ENCODE measurements around the gene TMEM233.

TMEM233 gene

DNA sequence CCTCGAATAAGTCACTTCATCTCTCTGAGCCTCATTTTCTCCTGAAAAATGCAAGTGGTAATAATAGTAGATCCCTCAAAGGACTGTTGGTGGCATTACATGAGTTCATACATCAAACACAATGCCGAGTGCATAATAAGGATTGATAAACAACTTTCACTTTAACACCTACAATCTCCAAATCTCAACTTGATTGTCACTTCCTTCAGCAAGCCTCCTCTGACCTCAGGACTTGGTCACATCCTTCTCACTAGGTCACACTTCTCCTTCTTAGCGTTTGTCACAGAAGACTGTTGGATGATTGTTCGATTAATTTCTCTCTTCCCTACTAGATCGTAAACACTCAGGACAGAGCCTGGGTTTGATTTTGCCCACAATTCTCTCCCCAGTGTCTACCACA is 66.5 kb downstream of the TMEM233 start:
- DNase-seq, result no peak

DNA sequence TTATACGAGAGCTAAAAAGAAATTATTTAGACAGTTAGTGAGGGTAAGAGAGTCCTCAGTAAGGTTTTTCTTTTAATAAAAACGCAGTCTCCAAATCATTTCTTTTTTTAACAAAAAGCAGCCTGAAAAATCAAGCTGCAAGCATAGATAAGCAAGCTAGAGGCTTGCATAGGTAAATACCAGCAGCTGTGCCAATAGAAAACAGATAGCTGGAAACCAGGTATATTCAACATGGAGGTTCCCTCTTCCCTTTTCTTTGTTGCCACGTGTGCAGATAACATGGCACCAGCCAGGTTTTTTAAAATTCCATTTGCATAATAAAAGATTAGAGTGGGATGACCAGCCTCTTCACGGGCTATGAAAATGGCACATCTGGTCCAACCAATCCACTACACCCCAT is 68.3 kb downstream of the TMEM233 start:
- DNase-seq, result no peak

DNA sequence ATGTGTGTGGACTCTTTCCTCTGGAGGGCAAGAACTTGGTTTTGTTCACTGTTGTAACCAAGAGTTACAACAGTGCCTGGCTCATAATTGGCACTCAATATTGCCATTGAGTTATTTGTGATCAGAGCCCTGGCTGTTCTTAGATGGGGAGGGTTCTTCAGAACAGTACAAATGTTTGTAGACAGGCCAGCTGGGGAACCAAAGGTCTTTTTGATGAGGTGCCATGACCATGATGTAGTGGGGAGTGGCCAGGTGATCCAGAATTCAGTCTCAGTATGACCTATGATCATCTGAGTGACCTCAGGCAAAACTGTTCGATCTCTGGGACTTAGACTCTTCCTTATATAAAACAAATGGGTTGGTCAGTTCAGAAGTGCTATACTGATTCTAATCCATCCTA is 71.1 kb downstream of the TMEM233 start:
- DNase-seq, result no peak

DNA sequence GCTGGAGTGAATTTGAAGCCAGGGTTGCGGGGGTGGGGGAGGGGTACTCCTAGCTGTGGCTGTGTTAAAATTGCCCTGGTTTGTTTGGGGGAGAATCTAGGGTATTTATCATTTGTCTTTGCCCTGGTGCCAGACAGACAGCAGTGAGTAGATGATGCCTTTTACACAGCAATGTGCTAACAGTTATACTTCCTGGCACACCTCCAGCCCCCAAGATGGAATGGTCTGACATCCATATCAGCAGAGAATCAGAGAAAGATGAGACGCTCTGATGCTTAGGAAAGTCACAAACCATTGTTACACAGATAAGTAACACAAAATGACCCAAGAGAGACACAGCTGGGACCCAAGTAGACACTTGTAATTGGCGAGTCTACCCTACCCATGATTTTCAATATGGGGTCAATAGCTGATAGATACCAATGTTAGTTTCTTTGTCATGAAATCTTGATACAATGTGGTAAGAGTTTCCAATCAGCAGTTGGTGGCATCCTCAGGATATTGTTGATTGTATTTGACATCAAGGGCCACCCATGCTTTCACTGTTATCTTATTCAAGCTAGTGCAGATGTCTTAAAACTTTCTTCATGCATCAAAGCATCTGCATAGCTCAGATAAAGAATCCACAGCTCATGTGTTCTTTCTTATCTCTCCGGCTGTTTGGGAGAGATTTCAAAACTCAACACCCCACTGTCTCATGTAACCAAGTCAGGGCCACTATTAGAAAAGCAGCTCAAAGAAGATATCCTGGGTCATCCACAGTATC is 71.8 kb downstream of the TMEM233 start:
- no peak for DNase-seq

DNA sequence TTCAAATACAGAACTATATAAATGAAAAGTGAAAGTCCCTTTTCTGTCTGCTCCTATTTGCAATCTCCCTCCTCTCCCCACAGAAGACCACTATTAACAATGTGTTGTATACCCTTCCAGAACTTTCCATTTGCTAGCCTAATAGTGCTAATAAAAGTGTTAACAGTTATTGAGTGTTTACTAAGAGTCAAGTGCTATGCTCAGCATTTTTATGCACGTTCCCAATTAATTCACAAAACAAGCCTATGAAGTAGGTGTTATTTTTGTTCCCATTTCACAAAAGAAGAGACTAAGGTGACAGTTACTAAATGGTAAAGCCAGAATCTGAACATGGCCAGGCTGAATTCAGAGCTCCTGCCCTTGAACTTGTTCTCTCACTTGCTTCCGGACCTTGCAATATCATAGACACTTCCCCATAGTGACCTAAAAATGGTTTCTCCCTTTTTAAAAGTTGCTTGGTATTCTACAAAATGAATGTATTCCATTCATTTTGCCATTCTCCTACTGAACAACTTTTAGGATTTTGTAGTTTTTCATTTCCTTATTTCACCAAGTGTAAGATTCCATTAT is 72.7 kb downstream of the TMEM233 start:
- DNase-seq, result no peak

DNA sequence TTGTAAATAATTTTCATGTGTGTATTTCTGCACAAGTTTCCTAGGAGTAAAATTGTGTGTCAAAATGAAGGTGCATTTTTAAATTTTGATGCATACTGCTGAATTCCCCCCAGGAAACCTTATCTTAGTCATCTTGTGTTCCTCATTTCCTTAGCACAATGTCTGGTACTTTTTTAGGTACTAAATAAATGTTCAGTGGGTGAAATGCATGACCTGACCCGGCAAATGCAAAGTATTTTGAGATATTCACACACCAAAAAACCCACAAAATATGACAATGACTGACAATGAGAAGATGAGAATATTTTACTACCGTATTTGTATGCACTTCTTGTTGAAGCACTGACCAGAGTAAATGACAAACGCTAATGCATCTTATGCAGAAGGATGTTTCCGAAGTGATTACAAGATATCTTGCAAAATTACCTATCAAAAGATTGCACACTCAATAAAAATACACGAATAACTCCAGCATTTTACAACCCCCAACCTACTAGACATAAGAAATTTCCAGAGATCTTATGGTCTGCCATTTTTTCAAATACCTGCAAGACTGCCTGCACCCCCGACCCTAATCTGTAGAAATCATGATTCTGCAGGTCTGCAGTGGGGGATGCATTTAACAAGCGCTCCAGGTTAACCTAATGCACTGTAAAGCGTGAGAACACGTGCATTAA is 73.5 kb downstream of the TMEM233 start:
- DNase-seq, result no peak

DNA sequence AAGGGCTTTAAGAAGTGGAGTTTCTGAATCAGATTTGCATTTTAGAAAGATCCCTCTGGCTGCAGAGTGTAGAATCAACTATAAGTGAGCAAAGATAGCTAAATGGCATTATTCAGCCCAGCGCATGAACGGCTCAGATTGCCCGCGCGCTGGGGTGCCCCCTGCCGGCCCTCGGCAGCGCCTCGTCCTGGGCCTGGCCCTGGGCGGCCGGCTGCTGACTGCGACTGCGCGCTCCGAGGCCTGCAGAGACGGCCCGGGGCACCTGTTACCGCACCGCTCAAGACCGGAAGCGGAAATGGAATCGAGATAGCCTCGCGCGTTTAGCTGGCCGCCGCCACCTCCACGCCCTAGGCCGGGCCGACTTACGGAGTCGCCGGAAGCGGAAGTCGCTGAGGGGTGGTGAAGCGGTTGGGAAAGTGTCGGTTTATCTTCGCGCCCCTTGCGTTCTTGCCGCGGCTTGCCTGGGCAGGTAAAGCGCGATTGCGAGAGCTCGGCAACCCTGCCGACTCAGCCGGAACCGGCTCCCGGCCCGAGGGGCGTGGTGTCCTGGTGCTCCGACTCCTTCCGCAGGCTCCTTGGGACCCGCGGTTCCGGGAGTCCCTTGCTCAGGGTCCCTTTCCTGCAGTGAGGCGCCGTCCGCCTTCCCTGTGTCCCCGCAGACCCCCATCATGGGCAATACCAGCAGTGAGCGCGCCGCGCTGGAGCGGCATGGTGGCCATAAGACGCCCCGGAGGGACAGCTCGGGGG is 74.2 kb downstream of the TMEM233 start, which contains the start of gene PRKAB1:
TSS of gene PRKAB1 (plus strand) at position 557 of the 747 bp plus-strand sequence. CDS start at position 669, 112 bp downstream.
- peak; percentile 95 for DNase-seq

DNA sequence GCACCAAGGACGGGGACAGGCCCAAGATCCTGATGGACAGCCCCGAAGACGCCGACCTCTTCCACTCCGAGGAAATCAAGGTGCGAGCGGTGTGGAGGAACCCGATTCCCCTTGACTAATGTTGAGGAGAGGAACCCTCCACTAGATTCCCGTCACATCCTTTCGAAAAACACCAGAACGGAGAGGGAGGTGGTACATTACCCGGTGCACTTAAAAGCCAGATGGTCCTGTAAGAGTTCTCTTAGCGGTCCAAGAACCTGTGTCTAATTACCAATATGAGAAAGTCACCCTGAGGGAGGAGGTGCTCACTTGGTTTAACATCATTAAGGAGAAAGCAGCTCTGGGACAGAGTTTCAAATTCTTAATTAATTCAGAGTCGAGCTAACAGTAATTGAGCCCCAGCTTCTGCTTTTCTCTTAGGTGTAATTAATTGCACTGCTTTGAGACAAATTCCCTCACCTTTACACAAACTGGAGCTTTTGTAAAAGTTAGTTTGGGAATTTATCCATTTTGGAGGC is 74.8 kb downstream of the TMEM233 start:
- no peak for DNase-seq

DNA sequence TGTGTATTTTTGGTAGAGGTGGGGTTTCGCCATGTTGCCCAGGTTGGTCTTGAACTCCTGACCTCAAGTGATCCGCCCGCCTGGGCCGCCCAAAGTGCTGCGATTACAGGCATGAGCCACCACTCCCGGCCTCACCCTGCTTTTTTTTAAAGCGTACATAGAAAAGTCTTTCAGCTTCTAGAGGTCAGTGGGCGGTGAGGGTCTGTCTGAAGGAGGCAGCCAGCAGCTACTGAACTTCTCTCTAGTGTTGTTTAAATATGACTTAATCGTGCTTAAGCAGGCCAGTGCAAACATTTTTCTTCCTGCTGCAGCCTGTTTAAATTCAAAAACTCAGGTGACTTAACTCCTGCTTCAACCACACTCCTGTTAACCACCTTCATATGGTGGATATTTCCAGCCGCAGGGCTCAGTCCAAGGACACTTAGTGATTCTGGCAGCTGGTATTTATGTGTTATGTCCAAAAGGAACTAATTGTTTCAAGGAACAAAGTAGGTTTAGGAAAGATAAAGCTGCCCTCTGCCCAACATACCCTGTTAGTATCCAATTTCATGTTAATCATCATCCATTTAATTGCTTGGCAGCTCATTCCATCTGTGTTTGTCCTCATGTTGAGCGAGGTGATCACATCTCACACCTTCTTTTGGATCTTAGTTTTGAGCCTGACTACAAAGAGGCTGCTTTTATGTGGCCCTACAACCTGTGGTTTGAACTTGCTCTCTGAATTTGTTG is 76.3 kb downstream of the TMEM233 start:
- no peak for DNase-seq

DNA sequence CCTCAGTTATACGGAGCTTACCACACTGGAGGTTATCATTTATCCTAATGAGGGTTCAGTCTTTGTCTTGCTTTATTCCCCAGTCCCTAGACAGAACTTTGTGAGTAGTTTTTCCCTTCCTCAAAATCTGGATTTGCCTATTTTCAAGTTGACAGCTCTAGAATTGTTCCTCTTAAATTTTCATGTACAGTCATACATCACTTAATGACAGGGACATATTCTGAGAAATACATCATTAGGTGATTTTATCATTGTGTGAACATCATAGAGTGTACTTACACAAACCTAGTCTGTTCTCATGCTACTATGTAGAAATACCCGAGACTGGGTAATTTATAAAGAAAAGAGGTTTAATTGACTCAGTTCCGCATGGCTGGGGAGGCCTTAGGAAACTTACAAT is 77.5 kb downstream of the TMEM233 start:
- no peak for DNase-seq

DNA sequence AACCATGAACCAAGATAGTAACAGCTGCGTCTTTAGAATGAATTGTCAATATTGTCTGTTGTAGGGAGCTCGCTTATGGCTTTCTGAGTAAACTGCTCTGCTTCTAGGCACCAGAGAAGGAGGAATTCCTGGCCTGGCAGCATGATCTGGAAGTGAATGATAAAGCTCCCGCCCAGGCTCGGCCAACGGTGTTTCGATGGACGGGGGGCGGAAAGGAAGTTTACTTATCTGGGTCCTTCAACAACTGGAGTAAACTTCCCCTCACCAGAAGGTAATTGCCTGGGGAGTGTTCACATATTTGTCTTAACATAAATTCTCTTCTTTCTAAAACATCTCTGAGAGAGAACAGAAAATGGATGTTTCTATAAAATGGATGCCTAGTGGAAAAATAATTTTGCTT is 78.6 kb downstream of the TMEM233 start:
- DNase-seq, result no peak

DNA sequence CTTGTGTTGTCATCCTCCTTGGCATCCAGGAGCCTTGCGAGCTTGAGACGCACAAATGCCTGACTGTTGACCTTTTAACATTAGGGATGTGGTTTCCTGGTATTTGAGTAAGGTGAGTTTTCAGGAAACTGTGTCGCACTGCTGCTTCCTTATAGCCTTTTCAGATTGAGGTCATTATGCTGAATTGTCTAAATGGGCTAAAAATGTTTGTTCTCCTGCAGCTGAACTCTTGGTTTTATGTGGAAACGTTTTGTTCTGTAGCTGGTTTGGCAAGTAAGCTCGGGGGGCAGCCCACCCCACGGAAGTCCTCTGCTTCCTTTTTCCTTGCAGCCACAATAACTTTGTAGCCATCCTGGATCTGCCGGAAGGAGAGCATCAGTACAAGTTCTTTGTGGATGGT is 80.1 kb downstream of the TMEM233 start:
- DNase-seq, result no peak

DNA sequence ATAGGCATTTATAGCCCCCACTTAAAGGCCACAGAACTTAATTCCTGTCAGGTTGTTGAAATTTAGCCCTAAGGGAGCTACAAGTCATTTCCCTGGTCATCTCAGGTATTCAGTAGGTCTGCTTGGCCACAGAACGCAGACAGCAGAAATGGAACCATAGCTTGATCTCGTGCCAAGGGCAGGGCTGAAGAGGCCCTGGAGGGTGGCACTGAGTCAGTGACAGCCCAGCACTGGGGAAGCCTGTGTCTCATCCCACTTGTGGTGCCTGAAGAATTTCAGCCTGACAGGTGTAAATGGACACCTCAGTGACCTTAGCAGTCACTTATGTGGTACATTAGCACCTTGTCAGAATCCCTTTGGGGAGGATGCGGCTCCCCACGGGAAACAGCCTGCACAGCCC is 81.0 kb downstream of the TMEM233 start:
- DNase-seq, result no peak

DNA sequence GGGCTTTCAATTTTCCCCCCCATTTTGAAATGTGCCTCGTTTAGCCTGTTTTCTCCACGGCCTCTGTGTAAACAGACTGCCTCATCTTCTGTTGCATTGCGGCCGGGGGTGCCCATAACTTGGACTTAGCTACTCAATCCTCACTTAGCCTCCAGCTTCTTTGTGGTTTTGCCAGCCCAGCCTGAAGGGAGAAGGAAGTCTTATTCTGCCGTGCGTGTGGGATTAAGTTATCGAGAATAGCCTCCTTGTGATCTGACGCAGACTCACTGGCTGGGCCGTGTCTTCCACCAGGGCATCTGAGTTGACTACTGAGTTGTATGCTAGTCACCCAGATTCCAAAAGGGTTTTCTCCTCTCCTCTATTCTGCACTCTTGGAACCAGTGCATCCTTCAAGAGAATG is 82.4 kb downstream of the TMEM233 start:
- no peak for DNase-seq

DNA sequence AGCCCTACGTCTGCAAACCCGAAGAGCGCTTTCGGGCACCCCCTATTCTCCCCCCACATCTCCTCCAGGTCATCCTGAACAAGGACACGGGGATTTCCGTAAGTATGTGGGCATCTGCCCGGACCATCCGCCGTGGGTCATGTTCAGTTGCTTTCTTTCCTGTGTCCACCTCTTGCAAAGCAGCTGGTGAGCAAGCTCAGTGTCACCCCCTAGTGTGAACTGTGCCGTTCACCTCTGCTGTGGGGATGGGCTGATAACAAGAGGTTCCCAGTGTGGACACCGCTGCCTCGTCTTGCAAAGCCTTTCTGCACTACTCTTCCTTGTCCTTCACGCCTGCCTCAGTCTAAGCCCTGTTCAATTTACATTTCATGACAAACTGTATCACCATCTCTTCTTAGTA is 83.0 kb downstream of the TMEM233 start:
- no peak for DNase-seq

DNA sequence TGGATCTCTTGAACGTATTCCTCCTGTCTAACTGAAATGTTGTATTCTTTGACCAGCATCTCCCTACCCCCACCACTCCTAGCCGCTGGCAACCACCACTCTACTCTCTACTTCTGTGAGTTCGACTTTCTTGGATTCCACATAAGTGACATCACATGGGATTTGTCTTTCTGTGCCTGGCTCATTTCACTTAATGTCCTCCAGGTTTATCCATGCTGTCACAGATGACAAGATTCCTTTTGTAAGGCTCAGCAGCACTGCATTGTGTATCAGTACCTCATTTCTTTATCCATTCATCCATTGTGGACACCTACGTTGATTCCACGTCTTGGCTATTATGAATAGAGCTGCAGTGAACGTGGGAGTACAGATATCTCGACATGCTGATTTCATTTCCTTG is 84.9 kb downstream of the TMEM233 start:
- no peak for DNase-seq

DNA sequence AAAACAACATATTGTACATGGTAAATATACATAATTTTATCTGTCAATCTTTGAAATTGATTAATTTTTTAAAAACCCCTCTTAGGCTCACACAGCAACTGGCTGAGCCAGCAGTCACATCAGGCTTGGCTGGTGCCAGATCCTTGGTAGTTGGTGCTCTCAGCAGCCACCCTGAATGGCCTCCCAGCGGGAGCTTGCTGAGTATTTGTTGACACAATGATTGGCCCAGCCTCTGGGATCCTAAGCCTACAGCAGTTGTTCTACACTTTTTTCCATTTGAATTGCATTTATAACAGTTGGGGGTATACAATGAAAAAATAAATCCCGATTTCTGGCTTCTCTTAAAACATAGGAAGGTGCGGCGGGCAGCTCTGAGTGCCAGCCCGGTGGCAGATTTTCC is 85.5 kb downstream of the TMEM233 start:
- no peak for DNase-seq

DNA sequence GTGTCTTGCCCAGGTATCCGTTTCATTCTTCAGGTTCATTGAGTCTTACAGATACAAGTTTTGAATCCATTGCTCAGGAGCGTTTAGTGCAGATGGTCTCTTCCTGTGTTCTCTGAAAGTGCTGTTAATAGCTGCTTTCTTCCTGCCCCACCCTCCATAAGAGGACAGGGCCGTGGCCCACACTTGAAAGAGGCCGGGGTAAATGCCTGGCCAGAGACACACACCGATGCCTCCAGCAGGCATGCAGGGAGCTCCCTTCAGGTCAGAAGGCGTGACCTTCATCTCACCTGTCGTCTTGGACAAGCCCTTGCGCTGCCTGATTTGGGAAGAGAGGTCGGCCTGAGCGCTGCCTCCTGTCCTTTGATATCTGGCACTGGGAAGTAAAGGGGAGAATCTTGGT is 85.9 kb downstream of the TMEM233 start:
- no peak for DNase-seq

DNA sequence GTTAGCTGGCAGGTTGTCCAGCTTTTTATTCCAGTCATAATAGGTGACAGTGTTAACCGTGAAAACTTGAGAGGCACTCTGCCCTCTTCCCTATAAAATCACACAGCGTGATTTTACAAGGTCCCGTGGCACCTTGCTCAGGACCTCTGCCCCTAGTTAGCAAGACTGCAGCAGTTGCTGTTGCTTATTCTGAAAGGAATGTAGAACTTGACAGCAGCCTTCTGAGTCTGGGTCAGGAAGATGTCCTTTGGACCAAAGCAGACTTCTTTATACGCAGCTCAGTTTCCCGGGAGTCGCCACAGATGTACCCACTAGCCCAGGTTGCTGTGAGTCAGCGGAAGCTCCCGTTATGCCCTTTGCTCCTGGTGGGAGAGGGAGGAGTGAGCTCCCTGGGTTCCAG is 87.5 kb downstream of the TMEM233 start:
- DNase-seq, result no peak

DNA sequence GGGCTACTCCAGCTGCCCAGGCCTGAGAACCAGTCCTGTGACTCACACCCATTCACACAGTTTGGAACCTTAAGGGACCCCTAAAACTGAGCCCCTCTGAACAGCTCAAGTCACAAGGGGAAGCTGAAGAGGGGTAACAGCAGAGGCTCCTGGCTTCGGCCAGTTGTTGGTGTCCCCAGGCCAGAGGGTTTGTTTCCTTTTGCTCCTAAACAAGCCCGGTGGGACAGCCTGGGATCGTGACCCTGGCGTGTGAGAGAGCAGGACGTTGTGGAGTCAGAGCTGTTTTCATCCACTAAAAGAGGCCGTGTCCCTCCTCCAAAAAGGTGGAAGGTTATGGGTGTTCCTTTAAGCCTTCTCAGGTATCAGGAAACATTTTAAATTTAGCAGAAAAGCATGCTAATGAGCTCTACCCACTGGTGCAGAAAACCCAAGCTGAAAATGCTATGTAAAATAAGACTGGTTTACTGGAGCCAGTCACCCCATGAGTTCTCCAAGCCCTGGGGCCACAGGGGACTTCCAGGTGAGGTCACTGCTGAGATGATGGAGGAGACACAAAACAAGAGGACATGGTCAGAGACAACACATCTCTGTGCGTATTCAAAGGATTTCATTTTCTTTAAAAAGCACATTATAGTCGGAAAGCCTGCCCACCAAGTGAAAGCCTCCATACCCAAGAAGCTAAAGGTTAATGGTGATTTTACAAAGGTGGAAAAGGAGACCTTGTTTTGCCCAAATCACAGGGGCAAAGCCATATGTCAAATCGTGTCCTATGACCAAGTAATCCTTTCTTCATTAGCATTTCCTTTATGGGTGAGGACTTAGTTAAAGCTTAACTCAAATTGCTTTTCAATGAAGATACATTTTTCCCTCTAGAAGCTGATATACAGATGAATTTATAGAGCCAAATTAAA is 88.4 kb downstream of the TMEM233 start:
- no peak for DNase-seq

DNA sequence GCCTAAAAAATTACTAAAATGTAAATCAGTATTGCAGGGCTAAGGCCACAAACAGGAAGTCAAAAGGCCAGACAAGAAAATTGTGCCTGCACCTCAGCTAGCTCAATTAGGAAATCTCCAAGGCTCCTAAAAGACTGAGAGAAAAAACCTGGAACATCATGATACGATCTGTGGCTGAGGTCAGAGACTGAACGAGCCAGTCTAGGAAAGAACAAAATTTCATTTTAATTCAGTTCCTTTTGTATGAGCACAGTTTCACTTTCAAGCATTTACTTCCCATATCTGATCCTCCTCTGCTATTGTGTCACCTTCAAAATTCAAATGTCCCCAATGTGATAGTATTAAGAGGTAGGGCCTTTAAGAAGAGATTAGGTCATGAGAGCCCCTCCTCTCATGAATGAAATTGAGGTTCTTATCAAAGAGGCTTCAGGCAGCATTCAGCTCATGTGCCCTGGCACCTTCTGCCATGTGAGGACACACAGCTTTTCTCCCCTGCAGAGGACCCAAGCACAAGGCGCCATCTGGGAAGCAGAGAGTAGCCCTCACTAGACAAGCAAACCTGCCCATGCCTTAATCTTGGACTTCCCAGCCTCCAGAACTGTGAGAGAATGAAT is 89.2 kb downstream of the TMEM233 start:
- DNase-seq, result no peak
